HCT116 (cell line): Measurements from ENCODE around the gene PRKN. TPM values are rescaled to one million over a fixed set of nuclear protein-coding genes. Genes with fewer than 3 reads are reported as not detected.

ENCODE experiments used
- ATAC-seq: fragments of 200-7000 bp; cut with Tn5 transposase; 2 replicates; pipeline ENCODE4 v1.9.1; 2020; ENCODE audit warnings: mild to moderate bottlenecking, moderate library complexity
- BruUV-seq: library from RNA; stranded (reverse); fragments of 400-500 nt; replicated peaks from 2 replicates; lab custom pipeline; 2021; lab: Mats Ljungman, UMichigan
- CTCF ChIA-PET: fragments of 300-600 bp; sonication (Branson Sonifier 250); formaldehyde crosslinking; loops from one replicate; lab custom pipeline; 2021; ENCODE audit warnings: antibody characterized with exemption; lab: Charles Lee
- POLR2A ChIA-PET: fragments of 300-600, 350-600 bp; sonication (Branson Sonifier 250); formaldehyde crosslinking; loops from one replicate; lab custom pipeline; 2021; ENCODE audit warnings: antibody characterized with exemption; lab: Charles Lee
- RAD21 ChIA-PET, 2 experiments: fragments of 300-600 bp; sonication (Branson Sonifier 250); formaldehyde crosslinking; loops; one replicate each; lab custom pipeline; 2023; ENCODE audit warnings: low total read pairs in 2 of 2; ENCODE audit not compliant: uncharacterized antibody in 2 of 2, unreplicated experiment in 2 of 2, low non-redundant PET in 1 of 2; lab: Charles Lee
- DNase-seq: peaks from one replicate; pipeline ENCODE4 v3.0.0-alpha.2; 2010; ENCODE audit warnings: low read depth, low spot score
- H2AFZ ChIP-seq: fragments of 200-600 bp; shearing (Covaris generic), sonication (generic); 2 replicates; pipeline ENCODE4 v1.6.1; 2017; ENCODE audit warnings: low read depth, mixed run types, mixed read lengths, antibody characterized with exemption, low read length; ENCODE audit not compliant: poor library complexity, severe bottlenecking
- H3K27ac ChIP-seq: 2 replicates; pipeline ENCODE4 v1.5.1; 2012; ENCODE audit warnings: low read depth, low read length
- H3K27me3 ChIP-seq: fragments of 200-600 bp; sonication (generic); 2 replicates; pipeline ENCODE4 v1.6.1; 2016; ENCODE audit warnings: mixed run types, low read length, mixed read lengths; ENCODE audit not compliant: insufficient read depth
- H3K36me3 ChIP-seq, 2 experiments: fragments of 200-500 bp in 1 of 2; fragments of 200-600 bp in 1 of 2; sonication (Bioruptor generic) in 1 of 2; sonication (generic) in 1 of 2; 2 replicates each; pipeline versions ENCODE4 v1.5.1 to v1.6.1; 2014 to 2016; ENCODE audit warnings: low read length in 2 of 2, inconsistent platforms in 1 of 2, mixed read lengths in 1 of 2, mixed run types in 1 of 2; ENCODE audit not compliant: insufficient read depth in 2 of 2, control insufficient read depth in 1 of 2
- H3K4me1 ChIP-seq, 2 experiments: fragments of 200-600 bp in 1 of 2; sonication (generic) in 1 of 2; 2 replicates each; pipeline versions ENCODE4 v1.5.1 to v1.6.1; 2012 to 2017; ENCODE audit warnings: low read length in 2 of 2, inconsistent platforms in 1 of 2, mild to moderate bottlenecking in 1 of 2, mixed read lengths in 1 of 2, mixed run types in 1 of 2, moderate library complexity in 1 of 2; ENCODE audit not compliant: insufficient read depth in 2 of 2, control insufficient read depth in 1 of 2
- H3K4me2 ChIP-seq: fragments of 200-600 bp; sonication (generic); 2 replicates; pipeline ENCODE4 v1.6.1; 2017; ENCODE audit warnings: mixed run types, low read length, mixed read lengths
- H3K4me3 ChIP-seq, 2 experiments: fragments of 200-600 bp in 1 of 2; sonication (generic) in 1 of 2; replicated peaks in 1 of 2; 2 replicates each; pipeline ENCODE4 v1.5.1; 2011 to 2016; ENCODE audit warnings: low read length in 2 of 2, control low read depth in 1 of 2, low read depth in 1 of 2, mild to moderate bottlenecking in 1 of 2, mixed read lengths in 1 of 2, mixed run types in 1 of 2
- H3K79me2 ChIP-seq: fragments of 200-600 bp; sonication (generic); 2 replicates; pipeline ENCODE4 v1.6.1; 2017; ENCODE audit warnings: mild to moderate bottlenecking, mixed run types, low read length, moderate library complexity, mixed read lengths; ENCODE audit not compliant: insufficient read depth
- H3K9ac ChIP-seq: fragments of 200-600 bp; sonication (generic); 2 replicates; pipeline ENCODE4 v1.6.1; 2016; ENCODE audit warnings: low read length, mixed read lengths
- H3K9me2 ChIP-seq: fragments of 200-600 bp; sonication (generic), shearing (Covaris generic); 2 replicates; pipeline ENCODE4 v1.6.1; 2017; ENCODE audit warnings: mixed run types, mild to moderate bottlenecking, moderate library complexity; ENCODE audit not compliant: insufficient read depth
- H3K9me3 ChIP-seq, 2 experiments: fragments of 200-500 bp in 1 of 2; fragments of 200-600 bp in 1 of 2; sonication (Bioruptor generic) in 1 of 2; sonication (generic) in 1 of 2; 2 replicates each; pipeline ENCODE4 v1.6.1; 2014 to 2017; ENCODE audit warnings: low read length in 2 of 2, mixed read lengths in 2 of 2, inconsistent platforms in 1 of 2, low read depth in 1 of 2, mild to moderate bottlenecking in 1 of 2, mixed run types in 1 of 2, moderate library complexity in 1 of 2; ENCODE audit not compliant: control insufficient read depth in 1 of 2, insufficient read depth in 1 of 2
- H4K20me1 ChIP-seq: fragments of 200-600 bp; sonication (generic), shearing (Covaris generic); 2 replicates; pipeline ENCODE4 v1.6.1; 2017; ENCODE audit warnings: mixed run types, mild to moderate bottlenecking, moderate library complexity; ENCODE audit not compliant: insufficient read depth
- ATF3 ChIP-seq: IDR thresholded peaks from 2 replicates; pipeline ENCODE4 v1.6.1; 2012
- CBX3 ChIP-seq: IDR thresholded peaks from 2 replicates; pipeline ENCODE4 v1.6.1; 2012; ENCODE audit warnings: low read depth
- CEBPB ChIP-seq: IDR thresholded peaks from 2 replicates; pipeline ENCODE4 v1.6.1; 2012; ENCODE audit warnings: low read depth
- CTCF ChIP-seq, 3 experiments: fragments of 200-600 bp in 1 of 3; sonication (generic) in 1 of 3; IDR thresholded peaks in 2 of 3; conservative IDR thresholded peaks in 1 of 3; 2 replicates each; pipeline ENCODE4 v1.5.1; 2012 to 2017; ENCODE audit warnings: low read depth in 2 of 3, low read length in 2 of 3, antibody characterized with exemption in 1 of 3, borderline replicate concordance in 1 of 3, control low read depth in 1 of 3, mild to moderate bottlenecking in 1 of 3, mixed read lengths in 1 of 3, mixed run types in 1 of 3, moderate library complexity in 1 of 3; ENCODE audit not compliant: insufficient read depth in 1 of 3
- ELF1 ChIP-seq: IDR thresholded peaks from 2 replicates; pipeline ENCODE4 v1.6.1; 2012; ENCODE audit warnings: low read depth, borderline replicate concordance
- EZH2 ChIP-seq: fragments of 200-600 bp; sonication (generic); IDR thresholded peaks from 2 replicates; pipeline ENCODE4 v1.6.1; 2017; ENCODE audit warnings: antibody characterized with exemption, mixed run types
- EZH2phosphoT487 ChIP-seq: fragments of 200-600 bp; IDR thresholded peaks from 2 replicates; pipeline ENCODE4 v1.6.1; 2018; ENCODE audit warnings: antibody characterized with exemption, borderline replicate concordance
- FOSL1 ChIP-seq: IDR thresholded peaks from 2 replicates; pipeline ENCODE4 v1.6.1; 2012; ENCODE audit warnings: low read depth
- POLR2AphosphoS5 ChIP-seq: IDR thresholded peaks from 2 replicates; pipeline ENCODE4 v1.6.1; 2011; ENCODE audit warnings: mild to moderate bottlenecking, low read depth, low read length, moderate library complexity
- RAD21 ChIP-seq: IDR thresholded peaks from 2 replicates; pipeline ENCODE4 v1.6.1; 2012; ENCODE audit warnings: low read depth, mild to moderate bottlenecking
- REST ChIP-seq: IDR thresholded peaks from 2 replicates; pipeline ENCODE4 v1.6.1; 2012; ENCODE audit warnings: low read depth
- SIN3A ChIP-seq: IDR thresholded peaks from 2 replicates; pipeline ENCODE4 v1.6.1; 2012; ENCODE audit warnings: low read depth
- SP1 ChIP-seq: IDR thresholded peaks from 2 replicates; pipeline ENCODE4 v1.6.1; 2012; ENCODE audit warnings: low read depth
- SRF ChIP-seq: IDR thresholded peaks from 2 replicates; pipeline ENCODE4 v1.6.1; 2012; ENCODE audit warnings: low read depth
- TCF7L2 ChIP-seq: IDR thresholded peaks from 2 replicates; pipeline ENCODE4 v1.7.0; 2011; ENCODE audit warnings: borderline replicate concordance, inconsistent platforms; ENCODE audit not compliant: insufficient read depth, insufficient read length; ENCODE audit errors: extremely low read depth
- ZFX ChIP-seq: fragments of 450-650 bp; IDR thresholded peaks from 2 replicates; pipeline ENCODE4 v1.6.1; 2017
- ZNF274 ChIP-seq: fragments of 200-500 bp; sonication (Bioruptor generic); IDR thresholded peaks from 2 replicates; pipeline ENCODE4 v1.6.1; 2014; ENCODE audit warnings: mild to moderate bottlenecking, low read depth, low read length, inconsistent platforms
- intact Hi-C: fragments of 100-400 bp; cut with micrococcal nuclease; formaldehyde crosslinking; loops from 2 replicates; pipeline ENCODE4 v1.10.0; 2022
- total RNA-seq: library from RNA; stranded (reverse); gene quantifications from one replicate; pipeline ENCODE4 v1.2.1, GENCODE V29; 2021; ENCODE audit not compliant: unreplicated experiment

The PRKN gene
- total RNA-seq, 1 experiment from 2014 or later, result 2.6 TPM

GRCh38 chr6:161586887-161587286, 1140.7 kb downstream of the PRKN start (continued):
- TF ChIP-seq SP1, result no peak
- no peak for TF ChIP-seq CEBPB
- TF ChIP-seq ELF1, result no peak
- TF ChIP-seq FOSL1, result no peak
- TF ChIP-seq, all 23 proteins: peak for 0

GRCh38 chr6:161584621-161585340, 1142.8 kb downstream of the PRKN start:
- POLR2A ChIA-PET, result no interaction called here
- Histone ChIP-seq H3K4me2 (no peak overlapping the region), H3K36me3 (no peaks in the 10 kb centered on the region), H3K4me3 (no peak overlapping the region), H3K27ac (no peak overlapping the region), H3K79me2 (no peaks in the 10 kb centered on the region), H3K9me3 (no peaks in the 10 kb centered on the region), H2AFZ (no peak overlapping the region), H3K4me1 (0 out of 4 replicates have a peak, but pooled peaks cover 0 to 2% of the 10 kb centered on the region in 2 experiments), H3K27me3 (no peaks in the 10 kb centered on the region), H3K9ac (no peak overlapping the region), H3K9me2 (no peaks in the 10 kb centered on the region), H4K20me1 (no peaks in the 10 kb centered on the region)
- intact Hi-C loops, result no loop called here
- DNase-seq (no peak), ATAC-seq (no peak)
- BruUV-seq, result no TSS peak
- CTCF ChIA-PET, result no interaction called here
- RAD21 ChIA-PET, result no interaction called here
- TF ChIP-seq FOSL1, result no peak
- no peak for TF ChIP-seq CEBPB
- no peak for TF ChIP-seq CBX3
- TF ChIP-seq SIN3A, result no peak
- no peak for TF ChIP-seq POLR2AphosphoS5
- TF ChIP-seq REST, result no peak
- no peak for TF ChIP-seq ELF1
- no peak for TF ChIP-seq TCF7L2
- no peak for TF ChIP-seq ATF3
- TF ChIP-seq CTCF (IDR thresholded peaks at IDR 0.05 in 2 of 3, conservative IDR thresholded peaks at IDR 0.05 in 1 of 3; ENCODE audit: borderline replicate concordance in 1 of 3, insufficient read depth in 1 of 3, low read depth in 2 of 3, low read length in 2 of 3), result no peak
- TF ChIP-seq EZH2, result no peak
- no peak for TF ChIP-seq SRF
- no peak for TF ChIP-seq RAD21
- TF ChIP-seq EZH2phosphoT487, result no peak
- TF ChIP-seq ZNF274, result no peak
- TF ChIP-seq ZFX, result no peak
